Ovary (tissue), 3 donors: Measurements from ENCODE around the gene OSBPL9.

Experiments
- CTCF ChIP-seq, 3 donors: fragments of 450-650 bp in 2 of 3; fragments of 200-600 bp in 1 of 3; IDR thresholded peaks; one replicate each; pipeline versions ENCODE4 v1.5.1 to v1.8.0; 2016 to 2022; ENCODE audit warnings: antibody characterized with exemption in 3 of 3, mild to moderate bottlenecking in 1 of 3
- EP300 ChIP-seq: sonication (generic); formaldehyde crosslinking; IDR thresholded peaks from one replicate; pipeline ENCODE4 v1.6.1; 2017; ENCODE audit warnings: antibody characterized with exemption
- POLR2A ChIP-seq: fragments of 450-650 bp; IDR thresholded peaks from one replicate; pipeline ENCODE4 v1.6.1; 2017; ENCODE audit warnings: antibody characterized with exemption, mild to moderate bottlenecking, moderate library complexity
- donor health status: DM: no; HTN: no; CAD: no.

DNA sequence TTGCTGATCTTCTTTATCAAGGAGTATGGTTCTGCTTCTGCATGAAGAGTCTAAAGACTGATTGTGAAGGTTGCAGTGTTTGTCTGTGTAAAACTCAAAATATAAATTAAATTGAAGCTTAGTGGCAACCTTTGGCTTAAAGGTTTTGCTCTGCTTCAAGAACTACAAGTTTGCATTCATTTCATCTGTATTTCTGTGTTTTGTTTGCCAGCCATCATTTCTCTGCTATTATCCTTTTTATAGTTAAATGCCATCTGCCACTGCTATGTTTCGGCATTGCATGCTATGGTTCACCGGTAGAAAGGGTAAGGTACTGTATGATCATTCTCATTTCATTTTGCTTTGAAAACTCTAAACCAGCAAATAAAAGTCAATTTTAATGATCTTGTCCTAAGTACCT lies 52.9 kb downstream of the OSBPL9 start:
- no peak for TF ChIP-seq POLR2A
- TF ChIP-seq CTCF (IDR thresholded peaks at IDR 0.05) = no peak
- no peak for TF ChIP-seq EP300
